ENCODE measurements around the gene RGS9.

GRCh38 chr17:65134035-65134434 lies 3.1 kb upstream of the RGS9 start:
- no peak for TF ChIP-seq CTCF (IDR thresholded peaks at IDR 0.05)
- TF ChIP-seq EZH2 (IDR thresholded peaks at IDR 0.05; ENCODE audit: borderline replicate concordance, insufficient read depth, low read depth, low read length, poor library complexity, severe bottlenecking): no peak
